NB4 (cell line): Measurements from ENCODE around the gene GPBP1.

Experiments
- CTCF ChIP-seq: IDR thresholded peaks from one replicate; pipeline ENCODE4 v1.5.1; 2012; ENCODE audit warnings: low read depth, low read length
- MYC ChIP-seq: IDR thresholded peaks from 2 replicates; pipeline ENCODE4 v1.6.1; 2011; ENCODE audit warnings: low read depth, low read length

- TF ChIP-seq CTCF (no peak), MYC (no peak)
These were observed 20.0 kb downstream of the GPBP1 start for GRCh38 chr5:57193757-57194413.
